ENCODE results near the gene SLC44A5. TPM values are rescaled to one million over a fixed set of nuclear protein-coding genes. Genes with fewer than 3 reads are reported as not detected.

The SLC44A5 gene
- polyA plus RNA-seq, 1 experiment = 0.19 TPM

DNA sequence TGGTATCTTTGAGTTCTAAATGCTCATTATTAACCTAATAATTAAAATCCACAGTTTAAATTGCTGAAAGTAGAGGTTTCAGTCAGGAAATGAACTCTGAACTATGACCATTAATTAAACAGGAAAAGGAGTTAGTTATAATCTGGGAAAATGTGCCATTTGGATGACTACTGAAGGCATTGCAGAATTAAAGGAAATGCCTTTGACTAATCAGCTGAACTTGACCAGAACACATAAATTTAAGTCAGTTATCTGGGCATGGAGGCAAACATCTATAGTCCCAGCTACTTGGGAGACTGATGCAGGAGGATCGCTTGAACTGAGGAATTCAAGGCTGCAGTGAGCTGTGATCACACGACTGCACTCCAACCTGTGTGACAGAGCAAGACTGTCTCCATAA lies 31.9 kb downstream of the SLC44A5 start:
- no peak for DNase-seq (ENCODE audit: low read depth, low spot score)
- Histone ChIP-seq H3K27me3 (ENCODE audit: control insufficient read depth, insufficient read depth, low read length) (no peaks in the 10 kb centered on the region), H3K9me3 (ENCODE audit: control insufficient read depth, insufficient read depth, low read length) (no peaks in the 10 kb centered on the region), H3K27ac (ENCODE audit: low read depth, low read length) (no peak overlapping the region), H3K4me3 (ENCODE audit: low read depth, low read length) (no peak overlapping the region)
- no peak for TF ChIP-seq CTCF (IDR thresholded peaks at IDR 0.05; ENCODE audit: low read depth, low read length)
- POLR2A ChIA-PET = no interaction called here
- CTCF ChIA-PET = no interaction called here

- Histone ChIP-seq H3K4me3 (ENCODE audit: low read depth, low read length) (no peak overlapping the region), H3K9me3 (ENCODE audit: control insufficient read depth, insufficient read depth, low read length) (no peaks in the 10 kb centered on the region), H3K27ac (ENCODE audit: low read depth, low read length) (no peak overlapping the region), H3K27me3 (ENCODE audit: control insufficient read depth, insufficient read depth, low read length) (no peaks in the 10 kb centered on the region)
- no peak for TF ChIP-seq CTCF (IDR thresholded peaks at IDR 0.05; ENCODE audit: low read depth, low read length)
- no peak for DNase-seq (ENCODE audit: low read depth, low spot score)
- CTCF ChIA-PET = no interaction called here
- POLR2A ChIA-PET = no interaction called here
Measured at GRCh38 chr1:75575837-75576236, 35.1 kb downstream of the SLC44A5 start.

DNA sequence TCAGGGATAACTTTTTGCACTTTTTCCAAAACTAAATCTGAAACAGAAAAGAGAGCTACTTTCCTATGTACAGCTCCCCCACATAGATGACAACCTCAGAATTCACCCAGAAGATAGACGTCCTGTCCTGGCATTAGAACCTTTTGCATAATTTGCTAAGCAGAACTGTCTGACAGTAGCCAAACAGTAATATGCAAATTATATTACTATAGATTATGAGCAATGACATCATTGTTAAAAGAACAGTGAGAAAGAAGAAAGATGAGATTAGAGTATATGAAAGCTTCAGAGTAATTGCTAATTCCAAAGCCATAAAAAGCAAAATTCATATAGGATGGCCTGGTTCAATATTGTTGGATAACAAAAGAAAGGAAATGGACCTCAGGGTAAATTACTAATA lies 43.7 kb downstream of the SLC44A5 start:
- CTCF ChIA-PET = no interaction called here

GRCh38 chr1:75559800-75560199 lies 51.1 kb downstream of the SLC44A5 start:
- Histone ChIP-seq H3K27ac (ENCODE audit: low read depth, low read length) (no peak overlapping the region), H3K27me3 (ENCODE audit: control insufficient read depth, insufficient read depth, low read length) (no peaks in the 10 kb centered on the region), H3K9me3 (ENCODE audit: control insufficient read depth, insufficient read depth, low read length) (no peaks in the 10 kb centered on the region), H3K4me3 (ENCODE audit: low read depth, low read length) (no peak overlapping the region)
- no peak for DNase-seq (ENCODE audit: low read depth, low spot score)
- ChIA-PET CTCF (no interaction called here), POLR2A (no interaction called here)
- TF ChIP-seq CTCF (IDR thresholded peaks at IDR 0.05; ENCODE audit: low read depth, low read length) = no peak

More for the DNA sequence above, 43.7 kb downstream of the SLC44A5 start:
- Histone ChIP-seq H3K27ac (ENCODE audit: low read depth, low read length) (no peak overlapping the region), H3K27me3 (ENCODE audit: control insufficient read depth, insufficient read depth, low read length) (no peaks in the 10 kb centered on the region), H3K9me3 (ENCODE audit: control insufficient read depth, insufficient read depth, low read length) (no peaks in the 10 kb centered on the region), H3K4me3 (ENCODE audit: low read depth, low read length) (no peak overlapping the region)
- TF ChIP-seq CTCF (IDR thresholded peaks at IDR 0.05; ENCODE audit: low read depth, low read length) = no peak
- no peak for DNase-seq (ENCODE audit: low read depth, low spot score)
- POLR2A ChIA-PET = no interaction called here

GRCh38 chr1:75559136-75559535 lies 51.8 kb downstream of the SLC44A5 start:
- ChIA-PET CTCF (no interaction called here), POLR2A (no interaction called here)
- TF ChIP-seq CTCF (IDR thresholded peaks at IDR 0.05; ENCODE audit: low read depth, low read length) = no peak
- DNase-seq (ENCODE audit: low read depth, low spot score) = no peak
- H3K4me3 ChIP-seq (ENCODE audit: low read depth, low read length) = no peak overlapping the region
- H3K27me3 ChIP-seq (ENCODE audit: control insufficient read depth, insufficient read depth, low read length) = no peaks in the 10 kb centered on the region
- H3K9me3 ChIP-seq (ENCODE audit: control insufficient read depth, insufficient read depth, low read length) = no peaks in the 10 kb centered on the region
- no peak overlapping the region for H3K27ac ChIP-seq (ENCODE audit: low read depth, low read length)

Data from AG04450 (cell line).